NT2/D1 (cell line): Measurements from ENCODE around the gene USP17L13.
"Not testable (repeated sequence)": the region's sequence is repeated elsewhere in the genome, so short reads cannot be mapped to it uniquely, and the experiment has no call there.

Experiments
- DNase-seq: peaks from one replicate; pipeline ENCODE4 v3.0.0-alpha.2; 2011; ENCODE audit warnings: low read depth, low spot score
- H3K27me3 ChIP-seq: 2 replicates; pipeline ENCODE4 v1.6.0; 2011; ENCODE audit warnings: mild to moderate bottlenecking; ENCODE audit not compliant: insufficient read length, insufficient read depth
- H3K36me3 ChIP-seq: 2 replicates; pipeline ENCODE4 v1.6.1; 2011; ENCODE audit warnings: mild to moderate bottlenecking, low read length, mixed read lengths; ENCODE audit not compliant: insufficient read depth, insufficient read length
- H3K4me1 ChIP-seq: 2 replicates; pipeline ENCODE4 v1.5.1; 2011; ENCODE audit not compliant: insufficient read depth, insufficient read length
- H3K4me3 ChIP-seq: 2 replicates; pipeline ENCODE4 v1.5.1; 2011; ENCODE audit warnings: low read depth; ENCODE audit not compliant: insufficient read length
- H3K9ac ChIP-seq: 2 replicates; pipeline ENCODE4 v1.6.0; 2011; ENCODE audit warnings: low read depth; ENCODE audit not compliant: insufficient read length
- H3K9me3 ChIP-seq: 2 replicates; pipeline ENCODE4 v1.5.1; 2011; ENCODE audit warnings: mild to moderate bottlenecking, low read length; ENCODE audit not compliant: insufficient read depth

Gene USP17L13, protein sequence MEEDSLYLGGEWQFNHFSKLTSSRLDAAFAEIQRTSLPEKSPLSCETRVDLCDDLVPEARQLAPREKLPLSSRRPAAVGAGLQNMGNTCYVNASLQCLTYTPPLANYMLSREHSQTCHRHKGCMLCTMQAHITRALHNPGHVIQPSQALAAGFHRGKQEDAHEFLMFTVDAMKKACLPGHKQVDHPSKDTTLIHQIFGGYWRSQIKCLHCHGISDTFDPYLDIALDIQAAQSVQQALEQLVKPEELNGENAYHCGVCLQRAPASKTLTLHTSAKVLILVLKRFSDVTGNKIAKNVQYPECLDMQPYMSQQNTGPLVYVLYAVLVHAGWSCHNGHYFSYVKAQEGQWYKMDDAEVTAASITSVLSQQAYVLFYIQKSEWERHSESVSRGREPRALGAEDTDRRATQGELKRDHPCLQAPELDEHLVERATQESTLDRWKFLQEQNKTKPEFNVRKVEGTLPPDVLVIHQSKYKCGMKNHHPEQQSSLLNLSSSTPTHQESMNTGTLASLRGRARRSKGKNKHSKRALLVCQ

DNA sequence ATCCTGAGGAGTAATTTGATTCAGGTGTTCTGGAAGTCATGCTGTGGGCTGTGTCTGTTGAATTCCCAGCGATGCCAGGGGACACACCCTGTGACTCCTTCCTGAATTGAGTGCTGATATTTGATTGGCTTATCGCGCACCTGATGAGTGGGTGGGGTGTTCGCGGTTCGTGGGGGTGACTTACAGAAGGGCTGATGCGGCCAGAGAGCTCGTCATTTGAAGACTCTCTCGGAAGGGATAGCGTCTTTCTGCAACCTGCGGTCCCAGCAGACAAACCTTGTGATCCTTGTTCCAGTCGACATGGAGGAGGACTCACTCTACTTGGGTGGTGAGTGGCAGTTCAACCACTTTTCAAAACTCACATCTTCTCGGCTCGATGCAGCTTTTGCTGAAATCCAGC lies at the start of gene USP17L13:
Gene USP17L13, plus strand, starts transcription at position 301 of the 400 bp plus-strand sequence. Its CDS starts 0 bp downstream, at position 301.
- not testable (repeated sequence) for H3K9me3 ChIP-seq, H3K4me3 ChIP-seq, H3K36me3 ChIP-seq, DNase-seq, H3K4me1 ChIP-seq, H3K9ac ChIP-seq, H3K27me3 ChIP-seq

- H3K4me3 ChIP-seq, H3K9me3 ChIP-seq, H3K36me3 ChIP-seq, DNase-seq, H3K9ac ChIP-seq, H3K4me1 ChIP-seq, H3K27me3 ChIP-seq: not testable (repeated sequence)
These were observed 14.3 kb upstream of the USP17L13 start, which contains the start of gene USP17L10 for GRCh38 chr4:9210357-9210756. TSS of gene USP17L10 (plus strand) at chr4:9210657. CDS start at chr4:9210657, 0 bp downstream.

DNA sequence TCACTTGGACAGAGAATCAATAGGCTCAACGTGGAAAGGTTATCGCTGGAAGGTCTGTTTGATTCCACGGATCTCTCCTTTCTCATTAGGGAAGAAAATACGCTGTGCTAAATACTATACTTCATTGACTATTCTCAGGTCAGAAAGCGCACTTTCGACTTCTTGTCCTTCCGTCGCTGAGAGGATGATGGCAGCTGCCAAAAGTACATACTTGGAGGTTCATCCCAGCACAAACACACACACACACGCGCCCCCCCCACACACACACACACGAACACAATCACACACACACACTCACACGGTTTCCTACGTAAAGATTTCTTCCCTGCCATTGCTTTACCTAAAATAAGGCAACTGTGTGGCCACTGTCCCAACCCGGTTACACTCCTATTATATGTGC lies 10.0 kb upstream of the USP17L13 start:
- not testable (repeated sequence) for H3K9ac ChIP-seq, H3K27me3 ChIP-seq, H3K36me3 ChIP-seq, H3K4me3 ChIP-seq, H3K9me3 ChIP-seq, H3K4me1 ChIP-seq, DNase-seq

DNA sequence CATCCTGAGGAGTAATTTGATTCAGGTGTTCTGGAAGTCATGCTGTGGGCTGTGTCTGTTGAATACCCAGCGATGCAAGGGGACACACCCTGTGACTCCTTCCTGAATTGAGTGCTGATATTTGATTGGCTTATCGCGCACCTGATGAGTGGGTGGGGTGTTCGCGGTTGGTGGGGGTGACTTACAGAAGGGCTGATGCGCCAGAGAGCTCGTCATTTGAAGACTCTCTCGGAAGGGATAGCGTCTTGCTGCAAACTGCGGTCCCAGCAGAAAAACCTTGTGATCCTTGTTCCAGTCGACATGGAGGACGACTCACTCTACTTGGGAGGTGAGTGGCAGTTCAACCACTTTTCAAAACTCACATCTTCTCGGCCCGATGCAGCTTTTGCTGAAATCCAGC lies 9.6 kb upstream of the USP17L13 start, which contains the start of gene USP17L11:
Gene USP17L11, plus strand, starts transcription at position 301 of the 400 bp plus-strand sequence. Its CDS starts 0 bp downstream, at position 301.
- not testable (repeated sequence) for H3K4me3 ChIP-seq, H3K36me3 ChIP-seq, H3K4me1 ChIP-seq, H3K9ac ChIP-seq, H3K9me3 ChIP-seq, H3K27me3 ChIP-seq, DNase-seq

DNA sequence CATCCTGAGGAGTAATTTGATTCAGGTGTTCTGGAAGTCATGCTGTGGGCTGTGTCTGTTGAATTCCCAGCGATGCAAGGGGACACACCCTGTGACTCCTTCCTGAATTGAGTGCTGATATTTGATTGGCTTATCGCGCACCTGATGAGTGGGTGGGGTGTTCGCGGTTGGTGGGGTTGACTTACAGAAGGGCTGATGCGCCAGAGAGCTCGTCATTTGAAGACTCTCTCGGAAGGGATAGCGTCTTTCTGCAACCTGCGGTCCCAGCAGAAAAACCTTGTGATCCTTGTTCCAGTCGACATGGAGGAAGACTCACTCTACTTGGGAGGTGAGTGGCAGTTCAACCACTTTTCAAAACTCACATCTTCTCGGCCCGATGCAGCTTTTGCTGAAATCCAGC lies 4.8 kb upstream of the USP17L13 start, which contains the start of gene USP17L12:
Gene USP17L12, plus strand, starts transcription at position 301 of the 400 bp plus-strand sequence. Its CDS starts 0 bp downstream, at position 301.
- H3K36me3 ChIP-seq, H3K4me3 ChIP-seq, DNase-seq: not testable (repeated sequence)

DNA sequence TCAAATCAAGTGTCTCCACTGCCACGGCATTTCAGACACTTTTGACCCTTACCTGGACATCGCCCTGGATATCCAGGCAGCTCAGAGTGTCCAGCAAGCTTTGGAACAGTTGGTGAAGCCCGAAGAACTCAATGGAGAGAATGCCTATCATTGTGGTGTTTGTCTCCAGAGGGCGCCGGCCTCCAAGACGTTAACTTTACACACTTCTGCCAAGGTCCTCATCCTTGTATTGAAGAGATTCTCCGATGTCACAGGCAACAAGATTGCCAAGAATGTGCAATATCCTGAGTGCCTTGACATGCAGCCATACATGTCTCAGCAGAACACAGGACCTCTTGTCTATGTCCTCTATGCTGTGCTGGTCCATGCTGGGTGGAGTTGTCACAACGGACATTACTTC lies 5.6 kb downstream of the USP17L13 start:
- not testable (repeated sequence) for H3K36me3 ChIP-seq, DNase-seq, H3K9me3 ChIP-seq, H3K9ac ChIP-seq, H3K4me1 ChIP-seq, H3K27me3 ChIP-seq, H3K4me3 ChIP-seq

More for the DNA sequence above, 4.8 kb upstream of the USP17L13 start, which contains the start of gene USP17L12:
- not testable (repeated sequence) for H3K27me3 ChIP-seq, H3K9me3 ChIP-seq, H3K4me1 ChIP-seq, H3K9ac ChIP-seq

GRCh38 chr4:9234085-9234484 lies 9.4 kb downstream of the USP17L13 start, which contains the start of gene USP17L15:
TSS of gene USP17L15 (plus strand) at chr4:9234385. CDS start at chr4:9234385, 0 bp downstream.
- H3K4me3 ChIP-seq, H3K9me3 ChIP-seq, DNase-seq, H3K9ac ChIP-seq, H3K4me1 ChIP-seq, H3K36me3 ChIP-seq, H3K27me3 ChIP-seq: not testable (repeated sequence)

DNA sequence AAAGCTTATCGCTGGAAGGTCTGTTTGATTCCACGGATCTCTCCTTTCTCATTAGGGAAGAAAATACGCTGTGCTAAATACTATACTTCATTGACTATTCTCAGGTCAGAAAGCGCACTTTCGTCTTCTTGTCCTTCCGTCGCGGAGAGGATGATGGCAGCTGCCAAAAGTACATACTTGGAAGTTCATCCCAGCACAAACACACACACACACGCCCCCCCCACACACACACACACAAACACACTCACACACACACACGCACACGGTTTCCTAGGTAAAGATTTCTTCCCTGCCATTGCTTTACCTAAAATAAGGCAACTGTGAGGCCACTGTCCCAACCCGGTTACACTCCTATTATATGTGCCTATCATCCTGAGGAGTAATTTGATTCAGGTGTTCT lies 13.8 kb downstream of the USP17L13 start:
- H3K27me3 ChIP-seq, H3K4me3 ChIP-seq, H3K9ac ChIP-seq, DNase-seq, H3K4me1 ChIP-seq, H3K9me3 ChIP-seq, H3K36me3 ChIP-seq: not testable (repeated sequence)

- not testable (repeated sequence) for H3K36me3 ChIP-seq, H3K4me1 ChIP-seq, H3K4me3 ChIP-seq, DNase-seq, H3K9ac ChIP-seq, H3K27me3 ChIP-seq, H3K9me3 ChIP-seq
These were observed 18.9 kb downstream of the USP17L13 start, which contains the start of gene USP17L17 for GRCh38 chr4:9243579-9243978. TSS of gene USP17L17 (plus strand) at chr4:9243879. CDS start at chr4:9243879, 0 bp downstream.

- not testable (repeated sequence) for H3K36me3 ChIP-seq, H3K9me3 ChIP-seq, H3K4me3 ChIP-seq, DNase-seq, H3K27me3 ChIP-seq, H3K4me1 ChIP-seq, H3K9ac ChIP-seq
These were observed 23.4 kb downstream of the USP17L13 start, which contains the start of gene USP17L18 for GRCh38 chr4:9247953-9248680. TSS of gene USP17L18 (plus strand) at chr4:9248630. CDS start at chr4:9248630, 0 bp downstream.

GRCh38 chr4:9253078-9253477 lies 28.4 kb downstream of the USP17L13 start, which contains the start of gene USP17L19:
TSS of gene USP17L19 (plus strand) at chr4:9253378. CDS start at chr4:9253378, 0 bp downstream.
- not testable (repeated sequence) for H3K4me3 ChIP-seq, H3K4me1 ChIP-seq, H3K36me3 ChIP-seq, H3K9ac ChIP-seq, H3K27me3 ChIP-seq, DNase-seq, H3K9me3 ChIP-seq
